ENCODE measurements around the gene UMOD.

- no peak for TF ChIP-seq POLR2AphosphoS5 (IDR thresholded peaks at IDR 0.05; ENCODE audit: low read depth, low read length)
- TF ChIP-seq POLR2A (IDR thresholded peaks at IDR 0.05; ENCODE audit: low read depth, low read length) = no peak
Measured at GRCh38 chr16:20401475-20402016, 49.0 kb upstream of the UMOD start.
